Measurements from ENCODE around the gene CANT1. TPM values are rescaled to one million over a fixed set of nuclear protein-coding genes. Genes with fewer than 3 reads are reported as not detected.

Gene CANT1
- total and polyA plus RNA-seq, 2 experiments from 2014 or later: 33.0 to 36.1 TPM

- Histone ChIP-seq H3K27me3 (no peaks in the 10 kb centered on the region), H3K9me3 (ENCODE audit: low read depth) (no peaks in the 10 kb centered on the region), H3K27ac (no peak overlapping the region), H4K20me1 (ENCODE audit: insufficient read depth, poor library complexity, severe bottlenecking) (no peaks in the 10 kb centered on the region), H3K4me2 (no peak overlapping the region), H3K4me1 (ENCODE audit: insufficient read depth) (peaks cover 23% of the 10 kb centered on the region), H3K36me3 (replicated peaks; ENCODE audit: insufficient read depth, low read depth) (no peaks in the 10 kb centered on the region), H3K9me2 (replicated peaks; ENCODE audit: insufficient read depth) (no peaks in the 10 kb centered on the region), H3K4me3 (no peak overlapping the region), H2AFZ (no peak overlapping the region), H3K79me2 (peaks cover 16% of the 10 kb centered on the region)
- DNase-seq (ENCODE audit: low spot score): no peak
- 90% methylated on average over 16 of the region's 16 CpGs for WGBS (ENCODE audit: low lambda C conversion rate, missing lambda C conversion rate)
- TF ChIP-seq CTCF (IDR thresholded peaks at IDR 0.05; ENCODE audit: poor library complexity) (no peak), EZH2phosphoT487 (IDR thresholded peaks at IDR 0.05; ENCODE audit: low read depth, severe bottlenecking, unreplicated experiment) (no peak), EZH2 (IDR thresholded peaks at IDR 0.05; ENCODE audit: borderline replicate concordance) (no peak)
Measured at GRCh38 chr17:78981010-78981888, 28.3 kb downstream of the CANT1 start.

GRCh38 chr17:78980624-78980972 is 29.0 kb downstream of the CANT1 start:
- DNase-seq (ENCODE audit: low spot score): no peak

GRCh38 chr17:78979780-78980623 is 29.6 kb downstream of the CANT1 start, which contains the start of gene LGALS3BP:
Gene LGALS3BP (minus strand): TSS chr17:78979923. CDS start chr17:78977191, 2,732 bp downstream.
- Histone ChIP-seq H4K20me1 (ENCODE audit: insufficient read depth, poor library complexity, severe bottlenecking) (no peaks in the 10 kb centered on the region), H3K27me3 (no peaks in the 10 kb centered on the region), H3K79me2 (peaks cover 16% of the 10 kb centered on the region), H3K9me3 (ENCODE audit: low read depth) (no peaks in the 10 kb centered on the region), H3K4me3 (peak within 1 kb of the TSS; percentile 9), H3K4me1 (ENCODE audit: insufficient read depth) (peaks cover 30% of the 10 kb centered on the region), H3K36me3 (replicated peaks; ENCODE audit: insufficient read depth, low read depth) (no peaks in the 10 kb centered on the region), H3K9me2 (replicated peaks; ENCODE audit: insufficient read depth) (no peaks in the 10 kb centered on the region), H2AFZ (peak within 1 kb of the TSS; percentile 27), H3K27ac (peak within 1 kb of the TSS; percentile 53), H3K4me2 (peak within 1 kb of the TSS; percentile 77)
- DNase-seq (ENCODE audit: low spot score): peak; percentile 86
- TF ChIP-seq EZH2 (IDR thresholded peaks at IDR 0.05; ENCODE audit: borderline replicate concordance) (no peak), CTCF (IDR thresholded peaks at IDR 0.05; ENCODE audit: poor library complexity) (no peak), EZH2phosphoT487 (IDR thresholded peaks at IDR 0.05; ENCODE audit: low read depth, severe bottlenecking, unreplicated experiment) (no peak)
- 65% methylated on average over 16 of the region's 16 CpGs for WGBS (ENCODE audit: low lambda C conversion rate, missing lambda C conversion rate)

More at GRCh38 chr17:78980624-78980972, 29.0 kb downstream of the CANT1 start:
- Histone ChIP-seq H3K4me2 (no peak overlapping the region), H3K9me3 (ENCODE audit: low read depth) (no peaks in the 10 kb centered on the region), H3K27ac (peak overlapping the region; percentile 53), H2AFZ (no peak overlapping the region), H3K9me2 (replicated peaks; ENCODE audit: insufficient read depth) (no peaks in the 10 kb centered on the region), H3K79me2 (peaks cover 16% of the 10 kb centered on the region), H3K4me3 (no peak overlapping the region), H3K27me3 (no peaks in the 10 kb centered on the region), H4K20me1 (ENCODE audit: insufficient read depth, poor library complexity, severe bottlenecking) (no peaks in the 10 kb centered on the region), H3K4me1 (ENCODE audit: insufficient read depth) (peaks cover 25% of the 10 kb centered on the region), H3K36me3 (replicated peaks; ENCODE audit: insufficient read depth, low read depth) (no peaks in the 10 kb centered on the region)
- TF ChIP-seq EZH2 (IDR thresholded peaks at IDR 0.05; ENCODE audit: borderline replicate concordance): no peak
- no peak for TF ChIP-seq EZH2phosphoT487 (IDR thresholded peaks at IDR 0.05; ENCODE audit: low read depth, severe bottlenecking, unreplicated experiment)
- no peak for TF ChIP-seq CTCF (IDR thresholded peaks at IDR 0.05; ENCODE audit: poor library complexity)
- 82% methylated on average over 8 of the region's 8 CpGs for WGBS (ENCODE audit: low lambda C conversion rate, missing lambda C conversion rate)

Measured in hepatocyte (in vitro differentiated cells).